Ishikawa (cell line): ENCODE results near the gene SEMA6D.

Source experiments
- CEBPB ChIP-seq: IDR thresholded peaks from 2 replicates; pipeline ENCODE4 v1.6.1; 2012
- CREB1 ChIP-seq: IDR thresholded peaks from 2 replicates; pipeline ENCODE4 v1.6.1; 2012; ENCODE audit warnings: low read depth
- EGR1 ChIP-seq: IDR thresholded peaks from 2 replicates; pipeline ENCODE4 v1.6.1; 2012
- EP300 ChIP-seq: IDR thresholded peaks from 2 replicates; pipeline ENCODE4 v1.6.1; 2012; ENCODE audit warnings: borderline replicate concordance
- FOXM1 ChIP-seq: IDR thresholded peaks from 2 replicates; pipeline ENCODE4 v1.6.1; 2012; ENCODE audit warnings: low read depth, borderline replicate concordance
- MAX ChIP-seq: IDR thresholded peaks from 2 replicates; pipeline ENCODE4 v1.6.1; 2012
- NFIC ChIP-seq: IDR thresholded peaks from 2 replicates; pipeline ENCODE4 v1.6.1; 2012
- RAD21 ChIP-seq: IDR thresholded peaks from 2 replicates; pipeline ENCODE4 v1.6.1; 2012; ENCODE audit warnings: low read depth
- REST ChIP-seq: IDR thresholded peaks from 2 replicates; pipeline ENCODE4 v1.6.1; 2012; ENCODE audit warnings: low read depth, mild to moderate bottlenecking
- TAF1 ChIP-seq: IDR thresholded peaks from 2 replicates; pipeline ENCODE4 v1.6.1; 2012; ENCODE audit warnings: low read depth, mild to moderate bottlenecking
- TCF12 ChIP-seq: IDR thresholded peaks from 2 replicates; pipeline ENCODE4 v1.6.1; 2012; ENCODE audit warnings: low read depth
- TEAD4 ChIP-seq: IDR thresholded peaks from 2 replicates; pipeline ENCODE4 v1.6.1; 2012
- USF1 ChIP-seq: IDR thresholded peaks from 2 replicates; pipeline ENCODE4 v1.6.1; 2012
- YY1 ChIP-seq: IDR thresholded peaks from 2 replicates; pipeline ENCODE4 v1.6.1; 2012; ENCODE audit warnings: low read depth
- ZBTB7A ChIP-seq: IDR thresholded peaks from 2 replicates; pipeline ENCODE4 v1.6.1; 2012; ENCODE audit warnings: low read depth

SEMA6D gene

GRCh38 chr15:47812470-47812999 is 95.2 kb downstream of the SEMA6D start:
- TF ChIP-seq TEAD4 (no peak), REST (no peak), TCF12 (no peak), USF1 (no peak), EGR1 (no peak), TAF1 (no peak), CEBPB (no peak), CREB1 (no peak), ZBTB7A (no peak), RAD21 (no peak), NFIC (no peak), EP300 (no peak), MAX (no peak), YY1 (no peak), FOXM1 (no peak)

GRCh38 chr15:47813748-47814384 is 96.6 kb downstream of the SEMA6D start:
- TF ChIP-seq CREB1, result no peak
- no peak for TF ChIP-seq USF1
- TF ChIP-seq EP300, result no peak
- TF ChIP-seq ZBTB7A, result no peak
- no peak for TF ChIP-seq FOXM1
- no peak for TF ChIP-seq REST
- no peak for TF ChIP-seq TEAD4
- no peak for TF ChIP-seq CEBPB
- no peak for TF ChIP-seq TAF1
- no peak for TF ChIP-seq YY1
- TF ChIP-seq RAD21, result no peak
- no peak for TF ChIP-seq NFIC
- no peak for TF ChIP-seq TCF12
- TF ChIP-seq EGR1, result no peak

DNA sequence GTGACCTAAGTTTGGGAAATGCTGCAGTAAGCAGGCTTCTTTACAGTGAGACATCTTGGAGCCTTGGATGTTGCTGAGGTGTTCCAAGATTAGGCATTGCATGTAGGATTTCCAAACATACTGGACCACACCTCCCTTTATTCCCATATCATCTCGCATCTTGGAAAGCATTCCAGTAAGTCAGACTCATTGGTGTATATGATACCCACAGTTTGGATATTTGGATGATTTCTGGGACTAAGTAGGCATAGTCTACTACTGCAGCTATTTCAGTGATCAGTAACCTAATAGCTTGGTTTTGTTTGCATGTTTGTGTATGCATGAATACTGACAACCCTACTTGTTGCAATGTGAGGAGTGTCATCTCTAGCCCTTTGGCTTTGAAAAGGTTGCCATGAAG is 97.3 kb downstream of the SEMA6D start:
- TF ChIP-seq ZBTB7A (no peak), REST (no peak), CEBPB (no peak), FOXM1 (no peak), NFIC (no peak), EGR1 (no peak), TAF1 (no peak)

DNA sequence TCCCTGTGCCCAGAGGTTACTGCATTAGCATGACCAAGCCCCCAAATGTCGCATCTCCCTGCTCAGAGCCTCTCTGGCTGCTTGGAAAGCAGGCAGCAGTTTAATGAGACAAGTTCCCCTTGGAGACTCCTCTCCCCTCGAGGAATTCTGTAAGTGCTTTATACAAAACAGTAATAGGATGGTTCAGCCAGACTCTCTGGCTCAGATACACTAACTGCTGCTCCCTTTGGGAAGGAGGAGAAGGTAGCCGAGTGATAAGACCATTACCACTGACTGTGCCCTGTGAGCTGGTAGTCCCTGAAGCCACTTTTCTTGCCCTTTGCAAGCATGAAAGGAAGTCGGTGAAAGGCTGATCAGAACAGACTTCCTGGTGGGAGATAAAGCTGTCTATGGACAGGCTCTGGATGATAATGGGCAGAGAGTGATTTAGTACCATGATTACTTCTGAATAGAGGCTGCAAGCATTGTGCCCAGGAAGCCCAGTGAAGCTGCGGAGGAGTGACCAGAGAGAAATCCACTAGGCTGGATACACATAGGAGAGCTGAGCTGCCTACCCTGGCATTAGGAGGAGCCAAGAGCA is 100.8 kb downstream of the SEMA6D start:
- TF ChIP-seq USF1 (no peak), REST (no peak), ZBTB7A (no peak), RAD21 (no peak), NFIC (no peak), FOXM1 (no peak), MAX (no peak)
